Thyroid gland (tissue), 4 donors: ENCODE measurements around the gene SRPK1. TPM values are rescaled to one million over a fixed set of nuclear protein-coding genes. Genes with fewer than 3 reads are reported as not detected.

Experiments
- DNase-seq, 2 donors: peaks; one replicate each; pipeline ENCODE4 v3.0.0-alpha.2; 2019
- H3K27ac ChIP-seq, 3 donors: fragments of 200-600 bp; sonication (generic); 1 replicate in 2 of 3; 2 replicates in 1 of 3; pipeline ENCODE4 v1.5.1; 2016 to 2019; ENCODE audit warnings: mild to moderate bottlenecking in 1 of 3, moderate library complexity in 1 of 3
- H3K27me3 ChIP-seq: fragments of 200-600 bp; sonication (generic); one replicate; pipeline ENCODE4 v1.5.1; 2019
- H3K36me3 ChIP-seq, 2 donors: fragments of 200-600 bp; sonication (generic); one replicate each; pipeline ENCODE4 v1.5.1; 2016 to 2019
- H3K4me1 ChIP-seq, 2 donors: fragments of 200-600 bp; sonication (generic); one replicate each; pipeline ENCODE4 v1.5.1; 2017 to 2019
- H3K4me3 ChIP-seq, 3 donors: fragments of 200-600 bp; sonication (generic); replicated peaks in 1 of 3; 1 replicate in 2 of 3; 2 replicates in 1 of 3; pipeline ENCODE4 v1.5.1; 2016; ENCODE audit warnings: mild to moderate bottlenecking in 1 of 3
- H3K9me3 ChIP-seq: fragments of 200-600 bp; sonication (generic); one replicate; pipeline ENCODE4 v1.5.1; 2017
- CTCF ChIP-seq, 6 experiments: fragments of 200-600 bp in 3 of 6; fragments of 450-650 bp in 3 of 6; sonication (generic) in 3 of 6; IDR thresholded peaks; one replicate each; pipeline ENCODE4 v1.5.1; 2016 to 2019; ENCODE audit warnings: antibody characterized with exemption in 6 of 6, mild to moderate bottlenecking in 2 of 6, inconsistent platforms in 1 of 6, moderate library complexity in 1 of 6
- POLR2A ChIP-seq, 2 donors: fragments of 450-650 bp; IDR thresholded peaks; one replicate each; pipeline ENCODE4 v1.6.1; 2017; ENCODE audit warnings: antibody characterized with exemption in 2 of 2, mild to moderate bottlenecking in 2 of 2, moderate library complexity in 1 of 2
- WGBS, 2 donors: methylation state at CpG; one replicate each; pipeline ENCODE4 v1.1.5; 2017; 5-methylcytosine and 5-hydroxymethylcytosine counted together
- intact Hi-C: fragments of 100-400 bp; cut with DNase I; formaldehyde crosslinking; loops from one replicate; pipeline ENCODE4 v1.15.1; 2023
- total RNA-seq, 4 donors: library from RNA; depleted of rRNA; stranded (reverse); fragments of >200 nt; gene quantifications; one replicate each; pipeline ENCODE4 v1.2.3, GENCODE V29; 2016

The SRPK1 gene
- total RNA-seq, 4 donors from 2014 or later, result 34.3 to 54.7 (median 50.7) TPM

- H3K4me3 ChIP-seq, result no peak overlapping the region
- H3K4me1 ChIP-seq, result peaks cover under 1 to 2% of the 10 kb centered on the region in 2 donors
- no peaks in the 10 kb centered on the region for H3K27me3 ChIP-seq
- no peak for TF ChIP-seq POLR2A (IDR thresholded peaks at IDR 0.05)
- TF ChIP-seq CTCF (IDR thresholded peaks at IDR 0.05), result no peak
- no peak for DNase-seq
- 83 to 86% methylated on average over 4 of the region's 4 CpGs for WGBS, 2 donors
- no peak overlapping the region for H3K27ac ChIP-seq
- intact Hi-C loops, result no loop called here
- H3K9me3 ChIP-seq, result no peaks in the 10 kb centered on the region
- no peaks in the 10 kb centered on the region for H3K36me3 ChIP-seq
Observed at GRCh38 chr6:35967076-35967774, 46.3 kb upstream of the SRPK1 start.

GRCh38 chr6:35962779-35963560 is 42.1 kb upstream of the SRPK1 start:
- TF ChIP-seq CTCF (IDR thresholded peaks at IDR 0.05), result no peak
- TF ChIP-seq POLR2A (IDR thresholded peaks at IDR 0.05), result no peak
- H3K4me1 ChIP-seq, result no peaks in the 10 kb centered on the region
- no peaks in the 10 kb centered on the region for H3K36me3 ChIP-seq
- intact Hi-C loops, result no loop called here
- H3K9me3 ChIP-seq, result no peaks in the 10 kb centered on the region
- no peak for DNase-seq
- 85% methylated on average over 14 of the region's 14 CpGs for WGBS, 2 donors
- H3K4me3 ChIP-seq, result no peak overlapping the region
- no peaks in the 10 kb centered on the region for H3K27me3 ChIP-seq
- no peak overlapping the region for H3K27ac ChIP-seq

GRCh38 chr6:35960187-35960586 is 39.3 kb upstream of the SRPK1 start:
- 75 to 80% methylated on average over 2 of the region's 2 CpGs for WGBS, 2 donors
- Histone ChIP-seq H3K4me3 (no peak overlapping the region), H3K36me3 (no peaks in the 10 kb centered on the region), H3K27ac (no peak overlapping the region), H3K9me3 (no peaks in the 10 kb centered on the region), H3K4me1 (no peaks in the 10 kb centered on the region), H3K27me3 (no peaks in the 10 kb centered on the region)
- no peak for TF ChIP-seq POLR2A (IDR thresholded peaks at IDR 0.05)
- no peak for TF ChIP-seq CTCF (IDR thresholded peaks at IDR 0.05)
- no peak for DNase-seq
- intact Hi-C loops, result no loop called here

GRCh38 chr6:35955970-35956369 is 35.1 kb upstream of the SRPK1 start:
- DNase-seq, result no peak
- H3K27me3 ChIP-seq, result no peaks in the 10 kb centered on the region
- no peaks in the 10 kb centered on the region for H3K36me3 ChIP-seq
- H3K9me3 ChIP-seq, result no peaks in the 10 kb centered on the region
- intact Hi-C loops, result no loop called here
- 79 to 84% methylated on average over 4 of the region's 4 CpGs for WGBS, 2 donors
- TF ChIP-seq POLR2A (IDR thresholded peaks at IDR 0.05), result no peak
- no peak for TF ChIP-seq CTCF (IDR thresholded peaks at IDR 0.05)
- no peak overlapping the region for H3K4me3 ChIP-seq
- no peak overlapping the region for H3K27ac ChIP-seq
- H3K4me1 ChIP-seq, result no peaks in the 10 kb centered on the region

- no peaks in the 10 kb centered on the region for H3K4me1 ChIP-seq
- 89% methylated on average over 5 of the region's 5 CpGs for WGBS, 2 donors
- intact Hi-C loops, result no loop called here
- no peak overlapping the region for H3K4me3 ChIP-seq
- H3K9me3 ChIP-seq, result no peaks in the 10 kb centered on the region
- H3K27ac ChIP-seq, result no peak overlapping the region
- no peak for TF ChIP-seq POLR2A (IDR thresholded peaks at IDR 0.05)
- TF ChIP-seq CTCF (IDR thresholded peaks at IDR 0.05), result no peak
- H3K27me3 ChIP-seq, result no peaks in the 10 kb centered on the region
- H3K36me3 ChIP-seq, result no peaks in the 10 kb centered on the region
- no peak for DNase-seq
Observed at GRCh38 chr6:35955521-35955920, 34.6 kb upstream of the SRPK1 start.
